ENCODE measurements around the gene PRTN3.

PRTN3 gene

DNA sequence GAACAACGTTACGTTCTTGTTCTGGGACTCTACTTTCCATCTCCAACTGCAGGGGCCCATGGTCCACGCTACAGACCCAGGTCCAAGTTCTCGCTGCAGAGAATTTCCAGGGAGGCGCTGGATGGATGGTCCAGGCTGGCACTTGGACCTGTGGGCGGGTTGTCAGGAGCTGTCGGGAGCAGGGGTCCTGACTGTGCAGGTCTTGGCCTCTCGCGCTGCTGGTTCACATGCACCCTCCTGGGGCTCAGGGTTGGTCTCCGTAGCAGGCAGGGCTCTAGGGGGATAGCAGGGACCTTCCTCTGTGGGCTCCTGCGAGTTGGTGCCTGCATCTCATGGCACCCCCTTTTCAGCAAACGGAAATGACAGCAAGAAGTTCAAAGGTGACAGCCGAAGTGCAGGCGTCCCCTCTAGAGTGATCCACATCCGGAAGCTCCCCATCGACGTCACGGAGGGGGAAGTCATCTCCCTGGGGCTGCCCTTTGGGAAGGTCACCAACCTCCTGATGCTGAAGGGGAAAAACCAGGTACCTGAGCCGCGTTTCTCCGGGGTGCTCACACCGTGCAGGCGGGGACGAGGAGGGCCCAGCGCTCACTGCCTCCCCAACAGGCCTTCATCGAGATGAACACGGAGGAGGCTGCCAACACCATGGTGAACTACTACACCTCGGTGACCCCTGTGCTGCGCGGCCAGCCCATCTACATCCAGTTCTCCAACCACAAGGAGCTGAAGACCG, 36.9 kb upstream of the PRTN3 start:
- DNase-seq: no peak

DNA sequence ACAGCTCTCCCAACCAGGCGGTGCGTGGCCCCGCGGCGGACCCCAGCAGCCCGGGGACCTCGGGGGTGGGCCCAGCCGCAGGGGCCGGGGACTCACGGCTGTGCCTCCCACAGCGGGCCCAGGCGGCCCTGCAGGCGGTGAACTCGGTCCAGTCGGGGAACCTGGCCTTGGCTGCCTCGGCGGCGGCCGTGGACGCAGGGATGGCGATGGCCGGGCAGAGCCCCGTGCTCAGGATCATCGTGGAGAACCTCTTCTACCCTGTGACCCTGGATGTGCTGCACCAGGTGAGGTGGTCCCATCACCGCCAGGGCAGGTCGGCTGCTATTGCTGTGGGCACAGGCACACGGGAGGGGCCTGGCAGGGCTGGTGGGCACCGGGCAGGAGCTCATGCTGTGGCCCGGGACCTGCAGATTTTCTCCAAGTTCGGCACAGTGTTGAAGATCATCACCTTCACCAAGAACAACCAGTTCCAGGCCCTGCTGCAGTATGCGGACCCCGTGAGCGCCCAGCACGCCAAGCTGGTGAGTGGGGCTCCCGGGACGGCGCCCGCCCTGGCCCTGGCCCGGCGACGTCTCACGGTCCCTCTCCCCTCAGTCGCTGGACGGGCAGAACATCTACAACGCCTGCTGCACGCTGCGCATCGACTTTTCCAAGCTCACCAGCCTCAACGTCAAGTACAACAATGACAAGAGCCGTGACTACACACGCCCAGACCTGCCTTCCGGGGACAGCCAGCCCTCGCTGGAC, 36.2 kb upstream of the PRTN3 start:
- no peak for DNase-seq

DNA sequence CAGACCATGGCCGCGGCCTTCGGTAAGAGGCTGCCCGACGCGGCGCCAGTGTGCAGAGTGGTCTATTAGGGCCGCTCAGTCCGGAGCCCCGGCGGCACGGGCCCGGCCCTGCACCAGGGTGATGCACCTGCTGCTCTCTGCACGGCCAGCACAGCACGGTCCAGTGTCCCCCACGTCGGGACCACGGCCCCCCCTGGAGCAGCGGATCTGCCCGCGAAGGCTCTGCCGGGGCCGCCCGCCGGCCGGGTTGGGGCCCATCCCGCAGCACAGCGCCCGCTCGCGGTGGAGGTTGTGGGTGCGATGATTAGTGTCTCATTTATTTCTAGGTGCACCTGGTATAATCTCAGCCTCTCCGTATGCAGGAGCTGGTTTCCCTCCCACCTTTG, 35.6 kb upstream of the PRTN3 start:
- no peak for DNase-seq

DNA sequence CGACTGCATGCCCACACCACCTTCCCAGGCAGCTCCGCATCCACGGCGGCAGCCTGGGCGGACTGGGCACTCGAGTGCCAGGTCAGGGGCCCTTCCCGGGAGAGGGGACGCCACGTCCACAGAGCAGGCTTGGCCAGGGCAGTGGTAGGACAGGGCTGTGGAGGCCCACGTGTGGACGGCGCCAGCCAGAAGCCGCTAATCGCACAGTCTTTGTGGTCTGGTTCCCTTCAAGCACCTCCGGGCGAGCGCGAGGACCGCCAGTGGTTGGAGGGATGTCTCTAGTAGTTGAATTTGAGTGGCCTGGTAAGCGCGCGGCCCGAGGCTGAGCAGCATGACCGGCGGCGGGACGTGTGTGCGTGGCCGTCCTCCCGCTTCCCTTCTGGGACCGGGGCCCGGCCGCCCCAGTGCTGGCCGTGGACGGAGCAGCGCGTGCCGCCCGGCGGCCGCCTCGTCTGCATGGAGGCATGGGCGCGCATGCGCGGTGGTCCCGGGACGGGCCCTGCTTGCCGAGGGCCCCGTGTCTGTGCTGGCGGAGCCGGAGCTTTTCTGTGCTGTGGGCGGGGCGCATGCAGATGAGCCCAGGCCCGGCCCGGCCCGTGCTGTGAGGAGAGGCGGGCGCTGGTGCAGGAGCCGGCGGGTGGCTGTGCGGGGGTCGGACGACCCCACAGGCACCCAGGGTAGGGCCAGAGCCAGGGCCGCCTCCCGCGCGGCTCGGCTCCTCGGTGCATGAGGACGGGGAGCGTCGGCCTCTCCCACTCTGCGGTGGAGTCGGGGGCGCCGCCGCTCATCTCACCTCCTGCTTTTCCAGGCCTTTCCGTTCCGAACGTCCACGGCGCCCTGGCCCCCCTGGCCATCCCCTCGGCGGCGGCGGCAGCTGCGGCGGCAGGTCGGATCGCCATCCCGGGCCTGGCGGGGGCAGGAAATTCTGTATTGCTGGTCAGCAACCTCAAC, 34.9 kb upstream of the PRTN3 start:
- DNase-seq: no peak

DNA sequence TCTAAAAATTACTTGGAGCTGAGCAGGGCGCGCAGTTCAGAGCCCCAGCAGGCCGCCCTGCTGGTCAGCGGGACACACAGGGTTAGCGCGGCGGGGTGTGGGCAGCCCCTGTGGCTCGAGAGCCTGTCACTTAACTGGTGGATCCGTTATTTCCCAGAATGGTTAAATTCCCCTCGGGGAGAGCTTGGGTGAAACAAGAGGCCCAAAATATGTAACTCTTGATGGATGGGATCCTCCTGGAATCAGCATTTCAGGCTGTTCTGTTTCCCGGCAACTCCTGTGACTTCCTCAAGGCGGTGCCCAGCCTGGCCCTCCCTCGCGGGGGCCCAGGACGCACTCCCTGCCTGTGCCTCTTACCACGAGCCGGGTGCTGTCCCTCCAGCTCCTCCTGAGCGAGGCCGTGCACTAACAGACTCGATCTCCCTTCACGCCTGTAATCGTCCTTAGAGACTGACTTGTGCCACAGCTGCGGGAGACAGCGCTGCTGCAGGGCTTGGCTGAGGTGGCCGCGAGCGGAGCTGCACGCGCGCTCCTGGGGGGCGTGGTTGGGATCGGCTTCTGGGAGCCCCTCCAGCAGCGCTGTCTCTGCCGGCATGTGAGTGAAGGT, 33.9 kb upstream of the PRTN3 start:
- no peak for DNase-seq

DNA sequence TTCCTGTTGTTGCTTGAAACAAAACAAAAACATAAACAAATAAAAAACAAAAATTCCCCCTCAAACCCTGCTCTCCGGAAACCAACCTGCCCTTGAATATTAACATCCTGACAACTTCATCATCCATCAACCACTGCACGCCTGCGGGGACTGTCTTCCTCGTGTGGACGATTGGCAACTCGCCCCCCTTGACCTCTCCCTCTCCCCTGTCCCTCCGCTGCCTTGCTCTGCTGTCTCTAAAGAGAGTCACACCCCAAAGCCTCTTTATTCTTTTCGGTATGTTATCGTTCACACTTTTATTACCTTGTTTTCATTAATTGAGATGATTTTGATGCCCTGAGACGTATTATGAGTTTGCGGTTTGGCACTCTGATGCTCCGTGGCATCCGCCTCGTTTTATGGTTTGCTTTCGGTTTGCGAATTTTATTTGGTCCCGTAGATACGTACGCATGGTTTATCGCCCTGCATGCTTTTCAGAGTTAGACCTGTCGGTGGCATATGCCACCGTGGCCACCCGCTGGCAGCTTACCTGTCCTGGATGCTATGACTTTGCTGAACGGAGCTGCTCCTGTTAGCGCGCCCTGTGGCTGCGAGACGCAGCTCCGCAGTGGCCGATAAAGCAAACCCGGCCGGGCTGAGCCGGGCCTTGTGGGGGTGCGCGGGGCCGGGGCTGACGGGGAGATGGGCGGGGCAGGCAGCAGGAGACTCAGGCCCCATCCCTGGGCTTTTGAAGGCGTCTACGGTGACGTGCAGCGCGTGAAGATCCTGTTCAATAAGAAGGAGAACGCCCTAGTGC, 33.0 kb upstream of the PRTN3 start:
- DNase-seq: no peak

DNA sequence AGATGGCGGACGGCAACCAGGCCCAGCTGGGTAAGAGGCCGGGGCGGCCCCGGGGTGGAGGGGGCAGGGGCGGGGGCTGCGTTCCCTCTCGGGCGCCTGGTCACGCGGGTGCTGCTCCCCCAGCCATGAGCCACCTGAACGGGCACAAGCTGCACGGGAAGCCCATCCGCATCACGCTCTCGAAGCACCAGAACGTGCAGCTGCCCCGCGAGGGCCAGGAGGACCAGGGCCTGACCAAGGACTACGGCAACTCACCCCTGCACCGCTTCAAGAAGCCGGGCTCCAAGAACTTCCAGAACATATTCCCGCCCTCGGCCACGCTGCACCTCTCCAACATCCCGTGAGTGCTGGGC, 32.4 kb upstream of the PRTN3 start:
- DNase-seq: no peak

DNA sequence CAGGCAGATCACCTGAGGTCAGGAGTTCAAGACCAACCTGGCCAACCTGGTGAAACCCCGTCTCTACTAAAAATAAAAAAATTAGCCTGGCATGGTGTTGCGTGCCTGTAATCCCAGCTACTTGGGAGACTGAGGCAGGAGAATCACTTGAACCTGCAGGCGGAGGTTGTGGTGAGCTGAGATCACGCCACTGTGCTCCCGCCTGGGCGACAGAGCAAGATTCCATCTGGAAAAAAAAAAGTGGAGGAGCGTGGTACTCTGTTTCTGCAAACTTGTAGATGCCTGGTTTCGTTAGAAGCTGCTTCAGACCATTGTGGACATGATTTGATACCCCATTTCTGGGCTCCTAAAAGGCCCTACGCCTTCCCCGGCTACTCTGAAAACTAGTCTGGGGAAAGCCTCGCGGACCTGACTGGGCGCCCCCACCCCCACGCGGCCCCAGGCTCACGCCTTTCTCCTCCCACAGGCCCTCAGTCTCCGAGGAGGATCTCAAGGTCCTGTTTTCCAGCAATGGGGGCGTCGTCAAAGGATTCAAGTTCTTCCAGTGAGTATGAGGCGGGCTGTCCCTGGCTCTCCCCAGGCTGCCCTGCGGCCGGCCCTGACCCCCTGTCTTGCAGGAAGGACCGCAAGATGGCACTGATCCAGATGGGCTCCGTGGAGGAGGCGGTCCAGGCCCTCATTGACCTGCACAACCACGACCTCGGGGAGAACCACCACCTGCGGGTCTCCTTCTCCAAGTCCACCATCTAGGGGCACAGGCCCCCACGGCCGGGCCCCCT, 30.5 kb upstream of the PRTN3 start:
- DNase-seq: no peak

DNA sequence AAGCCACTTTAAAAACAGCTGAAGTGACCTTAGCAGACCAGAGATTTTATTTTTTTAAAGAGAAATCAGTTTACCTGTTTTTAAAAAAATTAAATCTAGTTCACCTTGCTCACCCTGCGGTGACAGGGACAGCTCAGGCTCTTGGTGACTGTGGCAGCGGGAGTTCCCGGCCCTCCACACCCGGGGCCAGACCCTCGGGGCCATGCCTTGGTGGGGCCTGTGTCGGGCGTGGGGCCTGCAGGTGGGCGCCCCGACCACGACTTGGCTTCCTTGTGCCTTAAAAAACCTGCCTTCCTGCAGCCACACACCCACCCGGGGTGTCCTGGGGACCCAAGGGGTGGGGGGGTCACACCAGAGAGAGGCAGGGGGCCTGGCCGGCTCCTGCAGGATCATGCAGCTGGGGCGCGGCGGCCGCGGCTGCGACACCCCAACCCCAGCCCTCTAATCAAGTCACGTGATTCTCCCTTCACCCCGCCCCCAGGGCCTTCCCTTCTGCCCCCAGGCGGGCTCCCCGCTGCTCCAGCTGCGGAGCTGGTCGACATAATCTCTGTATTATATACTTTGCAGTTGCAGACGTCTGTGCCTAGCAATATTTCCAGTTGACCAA, 29.8 kb upstream of the PRTN3 start:
- DNase-seq: no peak

DNA sequence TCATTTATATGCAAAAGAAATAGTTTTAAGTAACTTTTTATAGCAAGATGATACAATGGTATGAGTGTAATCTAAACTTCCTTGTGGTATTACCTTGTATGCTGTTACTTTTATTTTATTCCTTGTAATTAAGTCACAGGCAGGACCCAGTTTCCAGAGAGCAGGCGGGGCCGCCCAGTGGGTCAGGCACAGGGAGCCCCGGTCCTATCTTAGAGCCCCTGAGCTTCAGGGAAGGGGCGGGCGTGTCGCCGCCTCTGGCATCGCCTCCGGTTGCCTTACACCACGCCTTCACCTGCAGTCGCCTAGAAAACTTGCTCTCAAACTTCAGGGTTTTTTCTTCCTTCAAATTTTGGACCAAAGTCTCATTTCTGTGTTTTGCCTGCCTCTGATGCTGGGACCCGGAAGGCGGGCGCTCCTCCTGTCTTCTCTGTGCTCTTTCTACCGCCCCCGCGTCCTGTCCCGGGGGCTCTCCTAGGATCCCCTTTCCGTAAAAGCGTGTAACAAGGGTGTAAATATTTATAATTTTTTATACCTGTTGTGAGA, 29.2 kb upstream of the PRTN3 start:
- no peak for DNase-seq

DNA sequence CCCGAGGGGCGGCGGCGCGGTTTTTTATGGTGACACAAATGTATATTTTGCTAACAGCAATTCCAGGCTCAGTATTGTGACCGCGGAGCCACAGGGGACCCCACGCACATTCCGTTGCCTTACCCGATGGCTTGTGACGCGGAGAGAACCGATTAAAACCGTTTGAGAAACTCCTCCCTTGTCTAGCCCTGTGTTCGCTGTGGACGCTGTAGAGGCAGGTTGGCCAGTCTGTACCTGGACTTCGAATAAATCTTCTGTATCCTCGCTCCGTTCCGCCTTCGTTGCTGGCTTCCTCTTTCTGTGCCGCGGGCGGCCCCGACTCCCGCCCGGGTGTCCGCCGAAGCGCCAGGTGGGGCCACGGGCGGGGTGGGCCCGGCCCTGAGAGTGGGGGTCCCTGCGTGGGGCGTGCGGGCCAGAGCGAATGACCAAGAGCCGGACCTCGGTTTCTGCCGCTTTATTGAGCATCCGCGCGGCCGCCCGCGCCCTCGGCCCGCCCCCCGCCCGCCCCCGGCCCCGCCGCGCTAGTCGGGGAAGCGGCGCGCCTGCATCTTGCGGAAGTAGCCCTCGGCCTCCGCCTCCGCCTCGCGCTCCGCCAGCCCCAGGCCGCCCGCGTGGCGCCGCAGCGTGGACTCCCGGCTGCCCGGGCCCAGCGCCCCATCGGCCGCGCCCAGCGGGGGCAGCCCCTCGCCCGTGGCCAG, 28.6 kb upstream of the PRTN3 start:
- DNase-seq: no peak

DNA sequence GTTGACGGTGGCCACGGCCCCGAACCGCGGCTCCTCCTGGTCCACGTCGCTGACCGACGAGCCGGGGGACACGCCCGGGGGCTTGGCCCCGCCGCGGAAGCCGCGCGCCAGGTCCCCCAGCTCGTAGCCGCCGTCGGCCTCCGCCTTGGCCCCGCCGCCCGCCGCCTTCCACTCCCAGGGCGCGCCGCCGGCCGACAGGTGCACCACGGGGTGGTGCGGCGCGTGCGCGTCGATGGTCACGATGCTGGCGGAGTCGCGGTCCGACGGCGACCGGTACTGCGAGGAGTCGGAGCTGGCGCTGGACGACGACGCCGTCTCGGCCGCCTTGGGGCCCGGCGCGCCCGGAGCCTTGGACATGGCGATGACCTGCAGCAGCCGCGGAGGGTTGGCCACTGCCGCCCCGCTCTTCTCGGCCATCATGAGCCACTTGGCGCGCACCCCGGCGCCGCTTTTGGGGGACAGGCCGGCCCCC, 28.0 kb upstream of the PRTN3 start:
- no peak for DNase-seq

DNA sequence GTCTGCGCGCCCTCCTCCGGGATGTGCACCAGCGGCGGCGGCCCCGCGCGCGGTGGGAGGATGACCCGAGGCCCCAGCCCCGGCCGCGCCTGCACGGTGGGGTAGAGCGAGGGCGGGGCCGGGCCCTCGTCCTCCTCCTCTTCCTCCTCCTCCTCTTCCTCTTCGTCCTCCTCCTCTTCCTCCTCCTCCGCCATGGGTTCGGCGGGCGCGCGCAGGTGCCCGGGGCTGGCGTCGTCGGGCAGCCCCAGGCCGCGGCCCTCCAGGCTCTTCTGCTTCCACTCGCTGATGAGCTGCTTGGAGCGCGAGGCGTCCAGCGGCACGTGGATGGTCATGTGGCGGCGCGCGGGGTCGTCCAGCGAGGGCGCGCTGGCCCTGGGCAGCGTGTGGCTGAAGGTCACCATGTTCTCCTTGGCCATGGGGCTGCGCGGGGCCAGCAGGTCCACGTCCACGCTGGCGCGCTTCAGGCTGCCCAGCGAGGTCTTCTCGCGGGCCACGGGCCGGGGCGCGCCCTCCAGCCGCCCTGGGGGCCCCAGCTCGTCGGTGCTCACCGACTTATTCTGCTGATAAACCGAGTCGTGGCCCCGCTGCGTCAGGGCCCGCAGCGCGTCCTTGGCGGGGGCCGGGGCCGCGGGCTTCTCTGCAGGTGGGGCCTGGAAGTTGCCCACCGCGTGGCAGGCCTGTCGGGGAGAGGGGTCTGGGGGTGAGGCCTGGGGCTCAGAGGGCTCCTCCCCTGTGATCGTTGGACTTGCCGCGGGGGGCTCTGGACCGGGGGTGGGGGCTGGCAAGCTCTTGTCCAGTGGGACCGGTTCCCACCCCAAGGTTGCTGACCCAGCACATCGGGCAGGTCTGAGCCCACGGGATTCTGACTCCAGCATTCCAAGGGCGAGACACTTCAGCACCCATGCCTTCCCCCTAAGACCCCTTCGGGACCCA, 27.3 kb upstream of the PRTN3 start:
- DNase-seq: no peak

DNA sequence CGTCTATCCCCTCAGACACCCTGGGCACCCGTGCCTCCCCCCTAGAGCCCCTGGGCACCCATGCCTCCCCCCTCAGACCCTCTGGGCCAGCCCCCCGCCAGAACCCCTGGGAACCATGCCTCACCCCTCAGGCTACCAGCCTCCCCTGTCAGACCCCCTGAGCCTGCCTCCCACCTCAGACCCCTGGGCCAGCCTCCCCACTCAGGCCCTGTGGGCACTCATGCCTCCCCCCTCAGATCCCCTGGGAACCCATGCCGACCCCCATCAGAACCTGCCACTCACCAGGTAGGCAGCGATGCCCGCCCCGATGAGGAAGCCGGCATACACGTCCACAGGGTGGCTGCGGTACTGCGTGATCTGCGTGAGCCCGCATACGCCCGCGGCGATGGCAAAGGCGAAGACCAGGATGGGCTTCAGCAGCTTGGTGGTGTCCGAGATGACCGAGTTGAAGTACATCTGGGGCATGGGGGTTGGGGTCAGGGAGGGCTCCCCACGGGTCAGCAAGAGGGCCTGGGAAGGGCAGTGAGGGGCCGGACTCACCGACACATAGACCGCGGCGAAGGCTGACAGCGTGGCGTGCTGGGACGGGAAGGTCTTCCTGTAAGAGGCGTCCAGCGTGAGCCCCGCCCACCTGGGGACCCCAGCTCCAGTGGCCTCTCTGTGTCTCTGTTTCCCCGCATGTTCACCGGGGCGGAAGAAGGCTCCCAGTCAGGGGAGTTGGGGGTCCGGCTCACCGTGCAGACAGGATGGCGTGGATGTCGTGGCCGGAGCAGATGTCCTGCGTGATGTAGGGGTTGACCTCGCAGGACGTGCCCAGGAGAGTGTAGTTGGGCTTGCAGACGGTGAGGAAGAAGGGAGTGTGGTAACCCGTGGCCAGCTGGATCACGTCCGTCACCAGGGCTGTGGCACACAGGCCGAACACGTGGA, 26.4 kb upstream of the PRTN3 start:
- DNase-seq: no peak

DNA sequence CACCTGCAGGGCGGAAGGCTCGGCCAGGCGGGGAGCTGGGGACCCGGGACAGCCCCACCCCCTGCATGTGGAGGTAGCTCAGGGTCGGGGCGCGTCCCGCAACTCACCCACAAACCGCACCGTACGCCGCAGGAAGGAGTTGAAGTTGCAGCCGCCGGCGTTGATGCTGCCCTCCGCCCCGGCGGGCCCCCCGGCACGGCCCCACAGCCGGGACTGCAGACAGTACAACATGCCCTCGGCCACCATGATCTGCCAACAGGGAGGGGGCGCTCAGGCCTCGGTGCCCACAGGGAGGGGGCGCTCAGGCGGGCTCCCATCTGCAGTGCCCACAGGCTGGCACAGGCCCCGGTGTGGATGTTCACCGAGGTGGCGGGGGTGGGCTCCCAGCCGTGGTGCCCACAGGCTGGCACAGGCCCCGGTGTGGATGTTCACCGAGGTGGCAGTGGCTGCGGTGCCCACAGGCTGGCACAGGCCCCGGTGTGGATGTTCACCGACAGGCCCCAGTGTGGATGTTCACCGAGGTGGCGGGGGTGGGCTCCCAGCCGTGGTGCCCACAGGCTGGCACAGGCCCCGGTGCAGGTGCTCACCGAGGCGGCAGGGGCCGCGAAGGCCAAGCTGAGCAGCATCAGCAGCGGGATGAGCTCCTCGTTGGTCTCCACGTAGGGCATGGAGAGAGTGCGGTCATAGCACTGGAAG, 25.6 kb upstream of the PRTN3 start:
- DNase-seq: no peak

DNA sequence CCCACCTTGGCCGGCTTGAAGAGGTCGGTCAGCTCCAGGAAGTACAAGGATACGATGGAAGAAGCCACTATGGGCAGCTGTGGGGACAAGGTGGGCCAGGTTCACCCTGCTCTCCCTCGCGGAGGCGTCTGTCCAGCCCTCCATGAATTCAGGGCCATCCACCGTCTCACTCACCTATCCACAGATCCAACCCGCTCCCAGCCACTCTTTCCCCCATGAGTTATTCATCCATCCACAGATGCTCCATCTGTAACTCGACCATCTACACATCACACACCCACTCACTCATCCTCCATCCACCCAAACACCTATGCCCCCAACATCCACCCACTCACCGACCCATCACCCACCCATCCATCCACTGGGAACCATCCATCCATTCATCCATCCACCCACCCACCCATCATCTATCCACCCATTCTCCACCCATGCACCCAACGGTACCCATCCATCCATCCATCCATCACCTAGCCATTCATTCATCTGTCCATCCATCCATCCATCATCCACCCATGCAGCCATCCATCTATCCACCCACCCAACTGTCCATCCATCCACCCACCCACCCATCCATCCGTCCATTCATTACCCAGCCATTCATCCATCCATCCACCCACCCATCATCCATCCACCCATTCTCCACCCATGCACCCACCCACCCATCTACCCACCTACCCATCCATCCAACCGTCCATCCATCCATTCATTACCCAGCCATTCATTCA, 24.9 kb upstream of the PRTN3 start:
- no peak for DNase-seq
